Caco-2 (cell line): ENCODE results near the gene IGFBP6. TPM values are rescaled to one million over a fixed set of nuclear protein-coding genes. Genes with fewer than 3 reads are reported as not detected.
A peak's percentile ranks its signal among the peaks of the same experiment; 100 is the strongest.

Experiments
- BruUV-seq: library from RNA; stranded (reverse); fragments of 400-500 nt; replicated peaks from 2 replicates; lab custom pipeline; 2021; lab: Mats Ljungman, UMichigan
- CTCF ChIA-PET: fragments of 300-600 bp; sonication (Branson Sonifier 250); formaldehyde crosslinking; loops from one replicate; lab custom pipeline; 2022; ENCODE audit warnings: antibody characterized with exemption; lab: Charles Lee
- POLR2A ChIA-PET: fragments of 300-600 bp; sonication (Branson Sonifier 250); formaldehyde crosslinking; loops from one replicate; lab custom pipeline; 2022; ENCODE audit warnings: antibody characterized with exemption; lab: Charles Lee
- DNase-seq, 2 experiments: peaks; one replicate each; pipeline versions ENCODE4 v3.0.0 to v3.0.0-alpha.2; 2020 to 2022
- H3K27me3 ChIP-seq: replicated peaks from 2 replicates; pipeline ENCODE4 v1.6.0; 2011; ENCODE audit warnings: low read length; ENCODE audit not compliant: control insufficient read depth, insufficient read depth
- H3K36me3 ChIP-seq: 2 replicates; pipeline ENCODE4 v1.5.1; 2011; ENCODE audit warnings: low read length; ENCODE audit not compliant: control insufficient read depth, insufficient read depth
- H3K4me1 ChIP-seq: fragments of 250-450 bp; sonication (Bioruptor Pico); 2 replicates; pipeline ENCODE4 v1.5.1; 2020; ENCODE audit warnings: mild to moderate bottlenecking
- H3K4me3 ChIP-seq: 2 replicates; pipeline ENCODE4 v1.5.1; 2011; ENCODE audit warnings: low read depth, mild to moderate bottlenecking, control low read depth, low read length
- H3K9me3 ChIP-seq: fragments of 250-450 bp; sonication (Bioruptor Pico); 2 replicates; pipeline ENCODE4 v1.5.1; 2020; ENCODE audit warnings: mild to moderate bottlenecking, moderate library complexity
- H3K27ac Mint-ChIP-seq: one replicate; pipeline ENCODE4 v1.8.0; 2022; ENCODE audit warnings: mixed read lengths; ENCODE audit not compliant: unreplicated experiment
- H3K27me3 Mint-ChIP-seq: one replicate; pipeline ENCODE4 v1.8.0; 2022; ENCODE audit warnings: mixed read lengths; ENCODE audit not compliant: insufficient read depth, unreplicated experiment
- H3K36me3 Mint-ChIP-seq: one replicate; pipeline ENCODE4 v1.8.0; 2022; ENCODE audit warnings: mild to moderate bottlenecking, mixed read lengths; ENCODE audit not compliant: insufficient read depth, unreplicated experiment
- H3K4me1 Mint-ChIP-seq: one replicate; pipeline ENCODE4 v1.8.0; 2022; ENCODE audit warnings: low read depth, mixed read lengths; ENCODE audit not compliant: unreplicated experiment
- H3K4me3 Mint-ChIP-seq: one replicate; pipeline ENCODE4 v1.8.0; 2022; ENCODE audit warnings: mild to moderate bottlenecking, moderate library complexity, mixed read lengths; ENCODE audit not compliant: unreplicated experiment
- H3K9me3 Mint-ChIP-seq: one replicate; pipeline ENCODE4 v1.8.0; 2022; ENCODE audit warnings: mixed read lengths; ENCODE audit not compliant: unreplicated experiment
- intact Hi-C: fragments of 100-400 bp; cut with micrococcal nuclease; formaldehyde crosslinking; loops from one replicate; pipeline ENCODE4 v1.10.0; 2022; ENCODE audit not compliant: unreplicated experiment
- total RNA-seq: library from RNA; stranded (reverse); gene quantifications from 2 replicates; pipeline ENCODE4 v1.2.3, GENCODE V29; 2022
- TF ChIP-seq, protein P1 (sequence below), 2 experiments: fragments of 200-600 bp in 1 of 2; IDR thresholded peaks; 1 replicate in 1 of 2; 2 replicates in 1 of 2; pipeline versions ENCODE4 v1.5.1 to v1.8.0; 2011 to 2022; ENCODE audit warnings: antibody characterized with exemption in 1 of 2, control low read depth in 1 of 2, inconsistent platforms in 1 of 2, low read depth in 1 of 2, low read length in 1 of 2, mild to moderate bottlenecking in 1 of 2, moderate library complexity in 1 of 2; ENCODE audit not compliant: insufficient read depth in 1 of 2, severe bottlenecking in 1 of 2, unreplicated experiment in 1 of 2

Gene IGFBP6
- total RNA-seq, 1 experiment from 2014 or later: 34.7 TPM

- POLR2A ChIA-PET: no interaction called here
- H3K27me3 Mint-ChIP-seq: no peaks in the 10 kb centered on the region
- DNase-seq: no peak
- H3K9me3 ChIP-seq: no peaks in the 10 kb centered on the region
- no peaks in the 10 kb centered on the region for H3K27me3 ChIP-seq
- peaks cover 14% of the 10 kb centered on the region for H3K4me1 Mint-ChIP-seq
- no peaks in the 10 kb centered on the region for H3K36me3 ChIP-seq
- H3K9me3 Mint-ChIP-seq: no peaks in the 10 kb centered on the region
- peak overlapping the region; percentile 50 for H3K27ac Mint-ChIP-seq
- intact Hi-C loops: no loop called here
- no TSS peak for BruUV-seq
- peaks cover 26% of the 10 kb centered on the region for H3K4me1 ChIP-seq
- no peak overlapping the region for H3K4me3 Mint-ChIP-seq
- CTCF ChIA-PET: interaction anchor here (2.3 kb wide), 1 partner anchor 10 kb away, joined by 32 read pairs; no protein-coding TSS in a partner anchor
- peaks cover 25% of the 10 kb centered on the region for H3K36me3 Mint-ChIP-seq
- no peak overlapping the region for H3K4me3 ChIP-seq
- TF ChIP-seq, protein P1, sequence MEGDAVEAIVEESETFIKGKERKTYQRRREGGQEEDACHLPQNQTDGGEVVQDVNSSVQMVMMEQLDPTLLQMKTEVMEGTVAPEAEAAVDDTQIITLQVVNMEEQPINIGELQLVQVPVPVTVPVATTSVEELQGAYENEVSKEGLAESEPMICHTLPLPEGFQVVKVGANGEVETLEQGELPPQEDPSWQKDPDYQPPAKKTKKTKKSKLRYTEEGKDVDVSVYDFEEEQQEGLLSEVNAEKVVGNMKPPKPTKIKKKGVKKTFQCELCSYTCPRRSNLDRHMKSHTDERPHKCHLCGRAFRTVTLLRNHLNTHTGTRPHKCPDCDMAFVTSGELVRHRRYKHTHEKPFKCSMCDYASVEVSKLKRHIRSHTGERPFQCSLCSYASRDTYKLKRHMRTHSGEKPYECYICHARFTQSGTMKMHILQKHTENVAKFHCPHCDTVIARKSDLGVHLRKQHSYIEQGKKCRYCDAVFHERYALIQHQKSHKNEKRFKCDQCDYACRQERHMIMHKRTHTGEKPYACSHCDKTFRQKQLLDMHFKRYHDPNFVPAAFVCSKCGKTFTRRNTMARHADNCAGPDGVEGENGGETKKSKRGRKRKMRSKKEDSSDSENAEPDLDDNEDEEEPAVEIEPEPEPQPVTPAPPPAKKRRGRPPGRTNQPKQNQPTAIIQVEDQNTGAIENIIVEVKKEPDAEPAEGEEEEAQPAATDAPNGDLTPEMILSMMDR (IDR thresholded peaks at IDR 0.05; ENCODE audit: insufficient read depth in 1 of 2, low read depth in 1 of 2, low read length in 1 of 2, severe bottlenecking in 1 of 2, unreplicated experiment in 1 of 2): no peak
These were observed 41.8 kb upstream of the IGFBP6 start for GRCh38 chr12:53055471-53056266.

DNA sequence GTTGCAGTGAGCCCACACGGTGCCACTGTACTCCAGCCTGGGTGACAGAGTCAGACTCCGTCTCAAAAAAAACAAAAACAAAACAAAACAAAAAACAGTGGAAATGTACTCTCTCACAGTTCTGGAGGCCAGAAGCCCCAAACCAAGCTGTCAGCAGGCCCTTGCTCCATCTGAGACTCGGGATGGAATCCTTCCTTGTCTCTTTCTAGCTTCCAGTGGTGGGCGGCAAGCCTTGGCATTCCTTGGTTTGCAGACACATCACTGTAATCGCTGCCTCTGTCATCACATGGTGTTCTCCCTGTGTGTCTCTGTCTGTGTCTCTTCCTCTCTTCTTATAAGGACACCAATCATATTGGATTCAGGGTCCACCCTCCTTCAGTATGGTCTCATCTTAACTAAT, 41.2 kb upstream of the IGFBP6 start:
- H3K4me1 ChIP-seq: peaks cover 20% of the 10 kb centered on the region
- intact Hi-C loops: no loop called here
- H3K36me3 ChIP-seq: no peaks in the 10 kb centered on the region
- H3K4me3 Mint-ChIP-seq: no peak overlapping the region
- H3K4me1 Mint-ChIP-seq: peaks cover 14% of the 10 kb centered on the region
- no peaks in the 10 kb centered on the region for H3K9me3 Mint-ChIP-seq
- DNase-seq: no peak
- no peaks in the 10 kb centered on the region for H3K9me3 ChIP-seq
- ChIA-PET POLR2A (no interaction called here), CTCF (interaction anchor here (2.1 kb wide), 1 partner anchor 10 kb away, joined by 8 read pairs; no protein-coding TSS in a partner anchor)
- H3K27ac Mint-ChIP-seq: no peak overlapping the region
- no TSS peak for BruUV-seq
- H3K27me3 Mint-ChIP-seq: no peaks in the 10 kb centered on the region
- H3K36me3 Mint-ChIP-seq: peaks cover 29% of the 10 kb centered on the region
- H3K4me3 ChIP-seq: no peak overlapping the region
- TF ChIP-seq, protein P1 (IDR thresholded peaks at IDR 0.05; ENCODE audit: insufficient read depth in 1 of 2, low read depth in 1 of 2, low read length in 1 of 2, severe bottlenecking in 1 of 2, unreplicated experiment in 1 of 2): no peak
- H3K27me3 ChIP-seq: no peaks in the 10 kb centered on the region

DNA sequence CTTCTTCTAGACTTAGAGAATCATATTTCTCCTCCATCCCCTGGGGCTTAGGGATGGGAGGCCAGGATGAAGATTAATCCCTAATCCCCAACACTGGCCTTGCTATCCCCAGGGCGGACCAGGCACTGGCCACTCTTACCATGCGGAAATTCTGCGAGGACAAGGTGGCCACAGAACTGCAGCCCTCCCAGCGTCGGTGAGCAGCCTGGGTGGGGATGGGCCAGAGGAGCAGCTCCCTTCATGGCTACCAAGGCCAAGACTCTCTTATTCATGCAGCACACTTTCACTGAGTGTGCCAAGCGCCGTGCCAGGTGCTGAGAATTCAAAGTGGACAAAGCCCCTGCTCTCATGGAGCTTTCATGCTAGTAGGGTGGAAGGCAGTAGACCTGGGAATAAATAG, 40.6 kb upstream of the IGFBP6 start:
- H3K27ac Mint-ChIP-seq: no peak overlapping the region
- no peaks in the 10 kb centered on the region for H3K27me3 ChIP-seq
- CTCF ChIA-PET: interaction anchor here (2.1 kb wide), 1 partner anchor 9 kb away, joined by 8 read pairs; no protein-coding TSS in a partner anchor
- no peak overlapping the region for H3K4me3 ChIP-seq
- no peaks in the 10 kb centered on the region for H3K9me3 Mint-ChIP-seq
- H3K36me3 Mint-ChIP-seq: peaks cover 29% of the 10 kb centered on the region
- no TSS peak for BruUV-seq
- H3K9me3 ChIP-seq: no peaks in the 10 kb centered on the region
- H3K4me1 ChIP-seq: peaks cover 14% of the 10 kb centered on the region
- H3K4me1 Mint-ChIP-seq: peaks cover 13% of the 10 kb centered on the region
- POLR2A ChIA-PET: no interaction called here
- no peaks in the 10 kb centered on the region for H3K36me3 ChIP-seq
- intact Hi-C loops: no loop called here
- no peak overlapping the region for H3K4me3 Mint-ChIP-seq
- no peak for DNase-seq
- TF ChIP-seq, protein P1 (IDR thresholded peaks at IDR 0.05; ENCODE audit: insufficient read depth in 1 of 2, low read depth in 1 of 2, low read length in 1 of 2, severe bottlenecking in 1 of 2, unreplicated experiment in 1 of 2): no peak
- H3K27me3 Mint-ChIP-seq: no peaks in the 10 kb centered on the region
